ENCODE results near the gene ESRRA. TPM values are rescaled to one million over a fixed set of nuclear protein-coding genes. Genes with fewer than 3 reads are reported as not detected.
A peak's percentile ranks its signal among the peaks of the same experiment; 100 is the strongest.

ESRRA gene
- total RNA-seq, 4 donors from 2014 or later: 63.5 to 95.8 (median 76.1) TPM

GRCh38 chr11:64267207-64267945 is 37.9 kb upstream of the ESRRA start:
- intact Hi-C loops (cut with DNase I): loop anchor here (5.0 kb wide), 1 partner anchor 35 kb away; the partner anchor contains the start of gene CATSPERZ

GRCh38 chr11:64268025-64268892 is 37.1 kb upstream of the ESRRA start:
- DNase-seq (ENCODE audit: extremely low spot score): no peak
- 40% methylated on average over 17 of the region's 23 CpGs for WGBS
- H3K27ac ChIP-seq (replicated peaks in 1 of 4): peak overlapping the region; percentile 91 to 98 (median 96)
- peak overlapping the region; percentile 70 to 81 (median 78) for H3K4me3 ChIP-seq
- intact Hi-C loops (cut with DNase I): loop anchor here (5.0 kb wide), 1 partner anchor 34 kb away; the partner anchor contains the start of gene CATSPERZ
- no peaks in the 10 kb centered on the region for H3K9me3 ChIP-seq
- peaks cover 34 to 37% (median 35%) of the 10 kb centered on the region in 4 donors for H3K4me1 ChIP-seq
- no peaks in the 10 kb centered on the region for H3K27me3 ChIP-seq
- peaks cover 9 to 43% (median 41%) of the 10 kb centered on the region in 4 donors for H3K36me3 ChIP-seq
- TF ChIP-seq POLR2AphosphoS5 (IDR thresholded peaks at IDR 0.05) (no peak), CTCF (IDR thresholded peaks at IDR 0.05) (no peak), EP300 (IDR thresholded peaks at IDR 0.05) (no peak), POLR2A (IDR thresholded peaks at IDR 0.05; ENCODE audit: low read depth) (no peak)

More at GRCh38 chr11:64267207-64267945, 37.9 kb upstream of the ESRRA start:
- Histone ChIP-seq H3K4me1 (peaks cover 32 to 33% (median 33%) of the 10 kb centered on the region in 4 donors), H3K4me3 (no peak overlapping the region), H3K9me3 (no peaks in the 10 kb centered on the region), H3K27me3 (no peaks in the 10 kb centered on the region), H3K36me3 (peaks cover 13 to 51% (median 49%) of the 10 kb centered on the region in 4 donors), H3K27ac (replicated peaks in 1 of 4) (peak overlapping the region; percentile 91 to 98 (median 96))
- no peak for TF ChIP-seq EP300 (IDR thresholded peaks at IDR 0.05)
- TF ChIP-seq CTCF (IDR thresholded peaks at IDR 0.05): no peak
- no peak for TF ChIP-seq POLR2A (IDR thresholded peaks at IDR 0.05; ENCODE audit: low read depth)
- WGBS: 72% methylated on average over 24 of the region's 27 CpGs
- no peak for DNase-seq (ENCODE audit: extremely low spot score)

GRCh38 chr11:64268893-64269539 is 36.3 kb upstream of the ESRRA start:
- no peak for DNase-seq (ENCODE audit: extremely low spot score)

More at GRCh38 chr11:64268893-64269539, 36.3 kb upstream of the ESRRA start:
- Histone ChIP-seq H3K4me3 (peak overlapping the region; percentile 70 to 81 (median 78)), H3K27ac (replicated peaks in 1 of 4) (peak overlapping the region; percentile 91 to 98 (median 96)), H3K36me3 (peaks cover 8 to 36% (median 34%) of the 10 kb centered on the region in 4 donors), H3K4me1 (peaks cover 34 to 37% (median 36%) of the 10 kb centered on the region in 4 donors), H3K27me3 (no peaks in the 10 kb centered on the region), H3K9me3 (no peaks in the 10 kb centered on the region)
- TF ChIP-seq POLR2AphosphoS5 (IDR thresholded peaks at IDR 0.05) (peak in 1 of 2 donors; percentile 45), CTCF (IDR thresholded peaks at IDR 0.05) (no peak), EP300 (IDR thresholded peaks at IDR 0.05) (no peak), POLR2A (IDR thresholded peaks at IDR 0.05; ENCODE audit: low read depth) (no peak)
- intact Hi-C loops (cut with DNase I): loop anchor here (5.0 kb wide), 1 partner anchor 33 kb away; the partner anchor contains the start of gene CATSPERZ
- 4% methylated on average over 5 of the region's 34 CpGs for WGBS
